ENCODE measurements around the gene GRB2. TPM values are rescaled to one million over a fixed set of nuclear protein-coding genes. Genes with fewer than 3 reads are reported as not detected.
"Not testable (repeated sequence)": the region's sequence is repeated elsewhere in the genome, so short reads cannot be mapped to it uniquely, and the experiment has no call there.

GRB2 gene
- total RNA-seq, 1 donor from 2014 or later: 58.5 TPM

GRCh38 chr17:75352079-75352569 lies 53.4 kb downstream of the GRB2 start:
- peak; percentile 69 for DNase-seq (ENCODE audit: low spot score)

- no peak for DNase-seq (ENCODE audit: low spot score)
Measured at GRCh38 chr17:75350706-75351105, 54.8 kb downstream of the GRB2 start.

- DNase-seq (ENCODE audit: low spot score): no peak
Measured at GRCh38 chr17:75350029-75350428, 55.4 kb downstream of the GRB2 start.

GRCh38 chr17:75349589-75349988 lies 55.9 kb downstream of the GRB2 start:
- DNase-seq (ENCODE audit: low spot score): no peak

GRCh38 chr17:75348386-75349012 lies 57.0 kb downstream of the GRB2 start:
- DNase-seq (ENCODE audit: low spot score): no peak

- DNase-seq (ENCODE audit: low spot score): no peak
Measured at GRCh38 chr17:75346906-75347305, 58.6 kb downstream of the GRB2 start.

GRCh38 chr17:75346368-75346767 lies 59.1 kb downstream of the GRB2 start:
- DNase-seq (ENCODE audit: low spot score): not testable (repeated sequence)

- no peak for DNase-seq (ENCODE audit: low spot score)
Measured at GRCh38 chr17:75345514-75346167, 59.8 kb downstream of the GRB2 start.

- DNase-seq (ENCODE audit: low spot score): no peak
Measured at GRCh38 chr17:75344666-75345065, 60.8 kb downstream of the GRB2 start.

- DNase-seq (ENCODE audit: low spot score): no peak
Measured at GRCh38 chr17:75342996-75343395, 62.5 kb downstream of the GRB2 start.

- no peak for DNase-seq (ENCODE audit: low spot score)
Measured at GRCh38 chr17:75341784-75342486, 63.5 kb downstream of the GRB2 start.

GRCh38 chr17:75340631-75341030 lies 64.8 kb downstream of the GRB2 start:
- DNase-seq (ENCODE audit: low spot score): no peak

- no peak for DNase-seq (ENCODE audit: low spot score)
Measured at GRCh38 chr17:75339971-75340370, 65.5 kb downstream of the GRB2 start.

GRCh38 chr17:75338335-75338734 lies 67.1 kb downstream of the GRB2 start:
- DNase-seq (ENCODE audit: low spot score): peak; percentile 53

GRCh38 chr17:75335315-75335714 lies 70.2 kb downstream of the GRB2 start:
- DNase-seq (ENCODE audit: low spot score): no peak

GRCh38 chr17:75334723-75335122 lies 70.8 kb downstream of the GRB2 start:
- DNase-seq (ENCODE audit: low spot score): no peak

- DNase-seq (ENCODE audit: low spot score): no peak
Measured at GRCh38 chr17:75331671-75332070, 73.8 kb downstream of the GRB2 start.

GRCh38 chr17:75327757-75328156 lies 77.7 kb downstream of the GRB2 start:
- no peak for DNase-seq (ENCODE audit: low spot score)

- no peak for DNase-seq (ENCODE audit: low spot score)
Measured at GRCh38 chr17:75326226-75326848, 79.1 kb downstream of the GRB2 start.

GRCh38 chr17:75325827-75326225 lies 79.7 kb downstream of the GRB2 start:
- peak; percentile 29 for DNase-seq (ENCODE audit: low spot score)

- DNase-seq (ENCODE audit: low spot score): no peak
Measured at GRCh38 chr17:75325348-75325747, 80.1 kb downstream of the GRB2 start.

GRCh38 chr17:75321506-75321905 lies 84.0 kb downstream of the GRB2 start:
- no peak for DNase-seq (ENCODE audit: low spot score)

All from umbilical cord (tissue), 2 donors.